Suprapubic skin (tissue), 4 donors: Measurements from ENCODE around the gene ARGFX.

ENCODE experiments used
- EP300 ChIP-seq: sonication (generic); formaldehyde crosslinking; IDR thresholded peaks from one replicate; pipeline ENCODE4 v1.6.1; 2017; ENCODE audit warnings: antibody characterized with exemption
- POLR2A ChIP-seq, 2 donors: fragments of 450-650 bp; IDR thresholded peaks; one replicate each; pipeline ENCODE4 v1.6.1; 2017; ENCODE audit warnings: antibody characterized with exemption in 2 of 2, mild to moderate bottlenecking in 2 of 2, moderate library complexity in 2 of 2
- POLR2AphosphoS5 ChIP-seq, 3 donors: sonication (generic); formaldehyde crosslinking; IDR thresholded peaks; one replicate each; pipeline ENCODE4 v1.6.1; 2017; ENCODE audit warnings: antibody characterized with exemption in 3 of 3
- TF ChIP-seq, protein P1 (sequence below), 2 donors: fragments of 200-600 bp in 1 of 2; fragments of 450-650 bp in 1 of 2; sonication (generic) in 1 of 2; IDR thresholded peaks; one replicate each; pipeline ENCODE4 v1.5.1; 2016 to 2019; ENCODE audit warnings: antibody characterized with exemption in 2 of 2, mild to moderate bottlenecking in 1 of 2, moderate library complexity in 1 of 2

DNA sequence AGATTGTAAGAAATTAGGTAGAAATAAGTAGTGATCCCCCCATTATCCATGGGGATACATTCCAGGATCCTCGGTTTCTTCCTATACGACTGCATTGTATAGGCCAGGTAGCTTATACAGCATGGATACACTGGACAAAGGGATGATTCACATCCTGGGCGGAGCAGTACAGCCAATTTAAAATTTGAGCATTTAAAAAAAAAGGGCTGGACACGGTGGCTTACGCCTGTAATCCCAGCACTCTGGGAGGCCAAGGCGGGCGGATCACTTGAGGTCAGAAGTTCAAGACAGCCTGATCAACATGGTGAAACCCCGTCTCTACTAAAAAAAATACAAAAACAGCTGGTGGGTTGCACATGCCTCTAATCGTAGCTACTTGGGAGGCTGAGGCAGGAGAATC, 976 bp upstream of the ARGFX start:
- TF ChIP-seq POLR2AphosphoS5 (IDR thresholded peaks at IDR 0.05) (no peak), EP300 (no peak), POLR2A (IDR thresholded peaks at IDR 0.05) (no peak)
- TF ChIP-seq, protein P1, sequence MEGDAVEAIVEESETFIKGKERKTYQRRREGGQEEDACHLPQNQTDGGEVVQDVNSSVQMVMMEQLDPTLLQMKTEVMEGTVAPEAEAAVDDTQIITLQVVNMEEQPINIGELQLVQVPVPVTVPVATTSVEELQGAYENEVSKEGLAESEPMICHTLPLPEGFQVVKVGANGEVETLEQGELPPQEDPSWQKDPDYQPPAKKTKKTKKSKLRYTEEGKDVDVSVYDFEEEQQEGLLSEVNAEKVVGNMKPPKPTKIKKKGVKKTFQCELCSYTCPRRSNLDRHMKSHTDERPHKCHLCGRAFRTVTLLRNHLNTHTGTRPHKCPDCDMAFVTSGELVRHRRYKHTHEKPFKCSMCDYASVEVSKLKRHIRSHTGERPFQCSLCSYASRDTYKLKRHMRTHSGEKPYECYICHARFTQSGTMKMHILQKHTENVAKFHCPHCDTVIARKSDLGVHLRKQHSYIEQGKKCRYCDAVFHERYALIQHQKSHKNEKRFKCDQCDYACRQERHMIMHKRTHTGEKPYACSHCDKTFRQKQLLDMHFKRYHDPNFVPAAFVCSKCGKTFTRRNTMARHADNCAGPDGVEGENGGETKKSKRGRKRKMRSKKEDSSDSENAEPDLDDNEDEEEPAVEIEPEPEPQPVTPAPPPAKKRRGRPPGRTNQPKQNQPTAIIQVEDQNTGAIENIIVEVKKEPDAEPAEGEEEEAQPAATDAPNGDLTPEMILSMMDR (IDR thresholded peaks at IDR 0.05), result no peak
